Islet of Langerhans (tissue), 1 donor: Measurements from ENCODE around the gene CASQ2.
"Not testable (repeated sequence)": the region's sequence is repeated elsewhere in the genome, so short reads cannot be mapped to it uniquely, and the experiment has no call there.

Experiments
- FAIRE-seq: peaks from one replicate; lab custom pipeline; 2011; peaks lifted over from hg19 to GRCh38; lab: Jason Lieb, UNC

CASQ2 gene

DNA sequence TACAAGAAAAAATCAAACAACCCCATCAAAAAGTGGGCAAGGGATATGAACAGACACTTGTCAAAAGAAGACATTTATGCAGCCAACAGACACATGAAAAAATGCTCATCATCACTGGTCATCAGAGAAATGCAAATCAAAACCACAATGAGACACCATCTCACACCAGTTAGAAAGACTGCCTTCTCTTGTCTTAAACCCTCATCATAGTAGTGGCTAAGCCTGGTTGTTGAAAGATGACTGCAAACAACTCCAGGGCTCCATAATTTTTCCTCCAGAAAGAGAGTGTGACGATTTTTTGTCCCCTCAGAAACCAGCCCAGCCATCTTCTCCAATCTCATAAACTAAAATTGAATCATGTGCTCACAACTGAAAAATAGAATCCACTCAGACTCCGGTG lies 12.1 kb upstream of the CASQ2 start:
- not testable (repeated sequence) for FAIRE-seq

DNA sequence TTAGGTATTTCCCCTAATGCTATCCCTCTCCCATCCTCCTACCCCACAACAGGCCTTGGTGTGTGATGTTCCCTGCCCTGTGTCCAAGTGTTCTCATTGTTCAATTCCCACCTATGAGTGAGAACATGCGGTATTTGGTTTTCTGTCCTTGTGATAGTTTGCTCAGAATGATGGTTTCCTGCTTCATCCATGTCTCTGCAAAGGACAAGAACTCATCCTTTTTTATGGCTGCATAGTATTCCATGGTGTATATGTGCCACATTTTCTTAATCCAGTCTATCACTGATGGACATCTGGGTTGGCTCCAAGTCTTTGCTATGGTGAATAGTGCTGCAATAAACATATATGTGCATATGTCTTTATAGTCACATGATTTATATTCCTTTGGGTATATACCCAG lies 10.6 kb upstream of the CASQ2 start:
- FAIRE-seq = not testable (repeated sequence)

DNA sequence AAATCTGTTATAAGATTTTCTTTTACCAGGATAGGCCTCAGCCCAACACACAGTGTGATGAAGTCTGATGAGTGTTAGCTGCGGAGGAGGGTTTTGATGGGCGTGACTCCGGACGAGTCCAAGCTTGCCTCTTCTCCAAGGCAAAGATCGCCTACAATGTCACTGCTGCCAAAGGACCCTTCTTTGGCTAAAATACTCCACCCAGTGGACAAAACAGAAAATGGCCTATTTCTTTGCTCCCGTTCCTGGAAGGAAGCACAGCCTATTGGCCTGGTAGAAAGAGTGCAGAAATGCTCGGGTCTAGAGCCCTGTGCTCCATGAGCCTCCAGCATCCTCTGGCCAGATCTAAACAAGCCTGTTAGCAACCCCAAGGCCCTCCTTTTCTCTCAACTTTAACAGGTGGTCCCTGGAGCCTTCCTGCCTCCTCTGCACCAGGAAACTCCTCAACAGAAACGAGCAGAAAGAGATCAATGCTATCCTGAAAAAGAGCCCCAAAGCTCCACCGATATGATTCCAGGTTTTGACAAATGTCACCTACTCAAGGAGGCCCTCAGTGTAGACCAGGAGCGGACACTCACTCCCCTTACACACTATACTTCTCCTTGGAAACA lies 3.4 kb upstream of the CASQ2 start:
- peak; percentile 92 for FAIRE-seq

DNA sequence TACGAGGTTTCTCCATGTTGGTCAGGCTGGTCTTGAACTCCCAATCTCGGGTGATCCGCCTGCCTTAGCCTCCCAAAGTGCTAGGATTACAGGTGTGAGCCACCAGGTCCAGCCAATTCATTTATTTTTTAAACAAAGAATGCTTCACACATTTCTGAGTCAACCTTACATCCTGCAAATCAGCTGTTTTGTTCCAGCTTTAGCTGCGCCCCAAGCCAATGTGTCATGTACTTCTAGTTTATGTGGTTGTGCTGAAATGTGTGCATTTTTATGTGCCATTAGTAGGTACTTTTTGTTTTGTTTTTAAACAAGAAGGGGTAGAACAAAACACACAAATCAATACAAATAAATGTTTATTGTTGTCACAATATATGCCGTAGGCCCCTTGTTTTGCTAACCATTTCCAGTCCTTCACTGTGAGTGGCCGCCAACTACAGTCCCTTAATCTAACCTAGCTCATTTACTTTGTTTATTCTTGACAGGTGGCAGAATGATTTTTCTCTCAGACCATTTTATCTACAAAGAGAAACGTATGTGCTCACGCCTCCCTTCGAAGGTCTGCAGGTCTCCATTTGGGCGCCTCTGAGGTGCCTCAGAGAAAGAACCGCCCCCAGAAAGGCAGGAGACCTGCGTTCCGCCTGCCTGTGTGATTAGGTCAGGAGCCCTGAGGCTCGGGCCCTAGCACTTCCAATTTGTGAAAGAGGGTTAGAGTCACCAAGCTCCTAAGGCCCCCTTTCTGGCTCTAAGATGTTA lies 2.8 kb upstream of the CASQ2 start:
- FAIRE-seq = no peak

DNA sequence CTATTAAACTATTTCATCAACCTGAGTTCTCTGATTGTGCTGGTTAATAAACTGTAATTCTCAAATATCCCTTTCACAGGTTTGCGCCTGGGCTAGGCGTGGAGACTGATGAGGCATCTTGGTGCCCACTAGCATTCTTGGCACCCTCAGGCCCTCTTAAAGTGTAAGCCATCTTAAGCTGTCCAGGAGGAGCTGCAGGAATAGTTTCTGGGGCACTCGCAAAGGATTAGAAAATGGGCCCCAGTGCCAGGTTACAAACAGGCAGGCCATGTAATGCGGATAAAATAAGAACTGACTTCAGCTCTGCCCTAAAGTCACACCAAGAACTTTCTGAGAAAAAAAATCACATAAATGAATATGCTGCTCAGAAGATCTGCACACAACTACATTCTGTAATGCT lies 1.1 kb downstream of the CASQ2 start:
- FAIRE-seq = no peak

DNA sequence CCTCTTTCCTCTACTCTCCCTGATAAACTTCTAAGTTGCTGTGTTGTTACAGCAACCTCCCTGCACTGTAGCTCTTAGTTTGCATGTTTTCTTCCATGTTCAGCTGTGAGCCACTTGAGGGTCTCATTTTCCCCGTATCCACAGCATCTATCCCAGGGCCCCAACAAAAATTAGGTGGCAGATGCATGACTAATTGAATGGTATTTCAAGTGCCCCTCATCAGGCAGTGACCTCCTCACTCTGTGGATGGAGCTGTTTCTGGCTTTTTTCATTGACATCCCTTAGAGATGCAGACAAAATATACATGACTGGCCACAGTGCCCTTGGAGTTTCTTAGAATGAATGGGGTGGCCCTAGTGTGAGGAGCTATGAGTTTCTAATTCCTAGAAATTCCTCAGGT lies 3.4 kb downstream of the CASQ2 start:
- FAIRE-seq = no peak

DNA sequence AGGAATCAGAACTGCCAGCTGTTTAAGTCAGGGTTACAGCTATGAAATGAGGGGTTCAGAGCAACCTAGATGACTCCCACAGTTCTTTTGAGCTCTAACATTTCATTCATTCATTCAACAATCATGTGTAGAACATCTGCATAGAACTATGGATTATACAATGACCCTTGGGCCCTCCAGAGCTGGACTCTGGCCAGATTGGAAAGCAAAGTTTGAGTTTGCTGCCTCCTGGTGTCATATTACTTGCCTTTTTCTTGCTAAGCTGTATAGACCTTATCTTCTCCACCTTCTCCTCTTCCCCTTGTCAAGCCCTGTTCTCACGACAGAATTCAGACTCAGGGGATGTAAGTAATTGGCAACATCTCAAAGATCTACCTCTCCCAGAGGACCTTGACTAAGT lies 4.0 kb downstream of the CASQ2 start:
- FAIRE-seq = no peak

DNA sequence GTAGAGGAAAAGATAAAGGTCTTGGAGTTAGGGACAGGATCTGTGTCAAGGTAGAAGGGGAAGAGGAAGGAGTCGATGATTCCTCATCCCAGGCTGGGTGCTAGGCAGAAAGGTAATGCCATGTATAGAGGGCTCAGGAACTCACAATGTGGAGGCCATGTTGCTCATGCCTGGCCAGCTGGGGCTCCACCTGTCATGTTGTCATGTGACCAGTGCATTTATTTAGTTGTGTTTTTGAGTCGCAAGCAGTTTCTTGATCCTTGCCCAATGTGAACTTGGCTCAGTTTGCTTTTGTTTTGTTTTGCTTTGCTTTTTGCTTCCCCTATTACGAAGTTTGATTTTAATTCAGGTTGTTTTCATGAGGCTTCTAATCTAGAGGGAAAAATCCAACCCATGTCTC lies 5.7 kb downstream of the CASQ2 start:
- FAIRE-seq = no peak

DNA sequence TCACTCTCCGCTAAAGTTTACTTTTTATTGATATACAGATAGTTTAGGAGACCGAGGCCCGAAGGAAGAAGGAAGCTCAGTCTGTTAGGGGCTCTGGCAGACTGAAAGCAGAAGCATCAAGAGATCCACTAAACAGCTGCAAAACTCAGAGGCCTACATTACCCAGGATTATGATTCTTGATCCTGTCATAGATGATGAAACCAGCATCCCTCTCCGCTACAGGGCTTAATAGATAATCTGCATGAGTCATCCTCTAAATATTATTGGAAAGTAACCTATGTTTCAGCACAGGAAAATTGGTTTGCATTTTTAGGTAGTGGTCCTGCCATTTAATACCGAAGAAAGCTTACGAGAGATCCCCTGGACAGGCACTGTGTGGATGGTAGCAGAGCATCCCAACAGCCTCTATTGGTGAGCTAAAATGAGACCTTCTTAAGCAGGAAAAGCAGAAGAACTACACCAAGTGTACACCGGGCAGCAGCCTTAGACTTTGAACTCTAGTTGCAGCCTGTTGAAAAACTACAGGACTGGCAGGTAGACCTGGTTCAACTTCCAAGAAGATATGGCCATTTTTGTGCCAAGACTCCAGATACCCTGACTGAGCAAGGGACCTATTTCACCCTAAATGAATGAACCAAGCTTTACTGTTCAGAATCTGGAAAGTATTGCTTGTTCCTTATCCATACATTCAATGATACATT lies 6.8 kb downstream of the CASQ2 start:
- FAIRE-seq = no peak

DNA sequence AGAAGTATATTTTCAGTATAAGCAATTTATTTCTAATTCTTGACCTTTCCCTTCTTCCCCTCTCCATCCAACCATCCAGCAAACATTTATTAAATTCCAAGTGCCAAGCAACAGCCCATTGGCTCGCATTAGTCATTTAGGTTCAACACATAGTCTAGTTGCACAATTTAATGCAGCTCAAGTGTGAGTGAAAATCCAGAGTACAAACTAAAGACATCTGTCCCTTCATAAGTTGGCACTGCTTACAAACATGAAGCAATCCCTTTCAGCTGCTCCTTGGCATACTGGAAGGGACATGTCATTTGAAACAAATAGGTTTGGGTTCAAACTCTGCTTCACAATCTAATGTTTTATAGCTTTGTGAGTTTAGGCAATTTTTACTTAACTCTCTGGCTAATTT lies 10.7 kb downstream of the CASQ2 start:
- no peak for FAIRE-seq

DNA sequence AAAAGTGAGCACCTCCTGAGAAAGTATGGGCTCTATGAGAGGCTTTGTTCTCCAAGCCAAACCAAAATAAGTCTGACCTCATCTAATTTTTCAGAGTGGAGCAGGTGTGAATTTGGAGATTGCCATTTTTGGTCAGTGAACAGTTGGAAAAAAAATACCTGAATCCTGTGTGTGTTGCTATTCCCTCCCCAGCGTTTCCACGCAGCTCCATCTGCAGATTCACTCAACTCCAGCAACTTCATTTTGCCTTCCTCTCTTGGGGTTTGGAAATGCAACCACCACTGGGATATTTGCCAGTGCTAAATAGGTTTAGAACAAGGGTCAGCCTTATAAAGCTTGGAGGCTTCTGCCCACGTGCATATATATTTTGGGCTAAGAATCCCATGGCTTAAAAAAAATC lies 11.2 kb downstream of the CASQ2 start:
- no peak for FAIRE-seq

DNA sequence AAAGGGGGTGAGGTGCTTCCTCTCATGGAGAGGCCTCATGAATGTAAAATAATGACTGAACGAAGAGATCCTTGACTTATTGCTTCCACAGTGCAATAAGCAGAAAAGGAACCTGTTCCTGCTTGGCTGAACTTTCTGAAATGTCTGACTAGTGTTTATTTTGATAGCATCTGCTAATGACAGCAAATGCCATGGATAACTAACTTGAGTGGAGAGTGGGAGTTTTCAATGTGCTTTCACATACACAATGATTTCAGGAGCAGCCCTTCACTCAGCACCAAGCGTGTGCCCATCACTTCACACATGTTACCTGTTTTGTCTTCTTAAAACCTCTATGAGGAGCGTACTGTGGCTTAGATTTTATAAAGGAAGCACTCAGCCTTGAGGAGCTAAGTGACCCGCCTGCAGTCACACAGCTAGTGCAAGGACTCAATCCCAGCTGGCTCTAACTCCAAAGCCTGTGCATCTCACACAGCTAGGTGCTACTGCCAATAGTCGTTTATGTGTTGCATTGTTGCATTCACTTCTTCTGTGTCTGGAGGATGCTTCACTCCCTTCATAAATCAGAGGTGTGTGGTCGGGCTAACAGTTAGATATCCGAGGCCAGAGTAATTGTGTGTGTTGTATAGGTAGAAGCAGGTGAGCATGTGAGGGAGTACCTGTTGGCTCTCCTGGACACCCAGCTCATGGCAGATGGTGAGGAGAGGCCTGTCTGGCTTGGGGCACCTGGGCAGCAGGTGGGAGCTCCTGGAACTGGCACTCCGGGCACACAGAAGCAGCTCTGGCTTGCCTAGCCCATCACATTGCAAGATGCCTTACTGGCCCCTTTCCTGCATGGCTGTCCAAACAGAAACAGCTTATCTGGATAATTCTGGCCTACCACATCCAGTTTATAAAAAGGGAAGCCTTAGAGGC lies 12.8 kb downstream of the CASQ2 start:
- FAIRE-seq = no peak

DNA sequence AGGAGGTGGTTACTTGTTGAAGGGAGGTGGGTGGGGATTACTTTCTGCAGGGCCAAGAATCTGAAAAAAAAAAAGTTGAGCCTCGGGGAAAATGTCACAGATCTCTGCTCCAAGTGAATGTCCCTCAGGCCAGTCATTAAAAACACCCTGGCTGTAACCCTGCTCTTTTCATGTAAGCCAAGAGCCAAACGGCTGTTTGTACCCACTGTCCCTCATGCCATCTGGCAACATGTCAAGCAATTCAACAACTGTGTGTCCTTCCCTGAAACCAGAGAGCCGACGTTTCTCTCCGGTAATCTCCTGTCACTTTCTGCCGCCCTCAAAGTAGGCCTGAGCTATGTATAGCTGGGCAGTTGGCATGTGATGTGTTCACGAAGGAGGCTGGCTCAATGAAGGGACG lies 14.7 kb downstream of the CASQ2 start:
- FAIRE-seq = no peak

DNA sequence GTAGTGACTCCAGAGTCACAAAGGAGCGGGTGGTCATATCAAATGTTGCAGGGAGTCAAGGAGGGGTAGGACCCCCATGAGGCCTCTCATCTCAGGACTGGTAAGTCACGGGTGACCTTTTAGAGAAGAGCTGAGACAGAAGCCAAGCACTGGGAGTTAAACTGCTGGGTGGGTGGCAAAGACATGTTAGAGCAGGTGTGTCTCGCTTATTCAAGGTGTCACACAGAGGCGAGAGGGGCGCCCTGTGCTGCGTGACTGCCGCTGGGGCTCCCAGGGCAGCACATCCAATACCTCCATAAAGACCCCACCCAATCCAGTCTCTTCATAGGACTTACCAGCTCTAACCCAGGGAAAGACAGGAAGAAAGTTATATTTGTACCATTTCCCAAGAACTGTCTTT lies 15.2 kb downstream of the CASQ2 start:
- FAIRE-seq = no peak

DNA sequence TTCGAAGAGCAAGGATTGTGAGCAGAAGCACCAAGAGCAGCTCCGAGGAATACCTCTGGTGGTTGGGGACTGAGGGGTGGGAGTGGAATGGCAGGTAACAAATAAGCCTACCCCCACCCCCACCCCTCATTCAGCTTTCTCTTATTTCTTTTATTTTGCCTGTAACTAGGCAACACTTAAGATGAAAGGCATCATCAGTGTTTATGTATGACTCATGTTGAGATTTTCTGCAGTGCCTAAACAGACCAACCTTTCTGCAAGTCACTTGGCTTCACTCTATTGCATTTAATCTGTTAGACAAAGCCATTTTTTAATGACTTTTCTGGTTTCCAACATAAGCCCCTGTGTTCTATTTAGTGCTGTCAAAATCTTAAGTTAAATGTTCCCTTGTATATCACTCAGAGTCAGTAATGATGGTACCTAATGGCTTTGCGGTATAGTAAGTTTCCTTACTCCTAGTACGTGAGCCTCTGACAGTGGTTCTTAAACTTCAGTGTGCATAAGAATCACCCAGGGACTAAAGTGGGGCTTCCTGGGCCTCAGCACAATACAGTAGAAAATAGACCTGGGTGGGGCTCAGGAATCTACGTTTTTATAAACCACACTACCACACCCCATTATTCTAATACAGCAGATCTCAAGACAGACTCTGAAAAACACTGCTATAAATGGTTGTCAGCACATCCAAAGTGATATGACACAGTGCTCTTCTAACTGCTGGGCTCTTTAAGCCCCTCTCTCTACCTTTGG lies 19.9 kb downstream of the CASQ2 start:
- FAIRE-seq = no peak

DNA sequence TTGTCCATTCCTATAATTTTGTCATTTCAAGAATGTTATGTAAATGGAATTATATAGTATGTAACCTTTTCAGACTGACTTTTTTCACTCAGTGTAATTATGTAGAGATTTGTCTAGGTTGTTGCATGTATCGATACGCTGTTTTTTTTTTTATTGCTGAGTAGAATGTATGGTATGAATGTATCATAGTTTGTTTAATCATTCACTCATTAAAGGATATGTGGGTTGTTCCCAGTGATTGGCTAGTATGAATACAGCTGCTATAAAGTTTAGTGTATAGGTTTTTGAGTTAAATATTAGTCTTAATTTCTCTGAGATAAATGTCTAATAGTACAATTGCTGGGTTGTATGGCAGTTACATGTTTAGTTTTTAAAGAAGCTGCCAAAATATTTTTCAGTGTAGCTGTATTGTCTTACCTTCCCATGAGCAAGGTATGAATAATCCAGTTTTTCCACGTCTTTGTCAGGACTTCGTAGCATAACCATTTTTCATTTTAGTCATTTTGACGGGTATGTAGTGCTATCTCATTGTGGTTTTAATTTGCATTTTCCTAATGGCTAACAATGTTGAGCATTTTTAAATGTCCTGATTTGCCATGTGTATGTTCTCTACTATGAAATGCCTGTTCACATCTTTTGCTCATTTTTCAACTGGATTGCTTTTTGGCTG lies 22.4 kb downstream of the CASQ2 start:
- FAIRE-seq = no peak

DNA sequence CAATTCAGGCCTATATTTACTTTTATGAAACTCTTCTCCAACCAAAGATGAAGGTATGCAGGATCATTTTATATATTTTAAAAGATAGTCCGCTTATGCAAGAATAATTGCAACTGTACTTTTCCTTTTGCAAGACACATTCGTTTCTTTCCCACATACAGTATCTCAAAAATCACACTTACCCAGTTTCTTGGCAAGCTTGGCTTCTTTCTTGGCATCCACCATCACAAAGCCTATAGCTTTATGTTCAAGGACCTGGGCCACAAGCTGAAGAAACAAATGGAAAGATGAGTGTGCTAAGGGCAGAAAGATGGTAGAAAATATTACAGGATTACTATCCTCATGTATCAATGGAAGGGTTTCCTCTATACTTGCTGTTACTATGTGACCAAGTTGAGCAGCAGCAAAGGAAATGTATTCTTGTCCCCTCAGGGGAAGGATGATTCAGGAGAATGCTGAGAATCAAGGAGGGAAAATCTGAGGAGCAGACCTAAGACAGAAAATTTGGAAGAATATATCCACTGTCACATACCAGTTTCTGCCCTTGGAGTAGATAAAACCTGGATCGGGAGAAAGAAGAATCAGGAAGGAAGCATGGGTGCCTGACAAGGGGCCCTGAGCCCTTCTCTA lies 23.8 kb downstream of the CASQ2 start:
- FAIRE-seq = no peak

DNA sequence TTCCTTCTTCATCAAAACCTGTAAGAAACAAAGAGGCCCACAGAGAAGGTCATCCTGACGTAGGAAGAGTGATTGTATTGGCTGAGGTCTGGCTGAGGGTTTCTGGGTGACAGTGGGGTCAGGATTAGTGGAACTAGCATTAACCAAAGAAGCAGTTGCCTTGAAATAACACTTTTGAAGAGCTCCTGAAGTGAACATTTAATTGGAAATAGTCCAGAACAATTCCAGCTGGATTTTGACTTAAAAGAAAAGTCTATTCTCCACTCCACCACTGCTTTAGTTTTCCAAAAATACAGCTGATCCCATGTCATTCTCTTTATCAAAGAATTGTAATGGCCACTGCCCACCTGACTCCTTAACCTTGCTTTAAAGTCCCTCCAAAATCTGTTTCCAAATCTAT lies 27.7 kb downstream of the CASQ2 start:
- no peak for FAIRE-seq

DNA sequence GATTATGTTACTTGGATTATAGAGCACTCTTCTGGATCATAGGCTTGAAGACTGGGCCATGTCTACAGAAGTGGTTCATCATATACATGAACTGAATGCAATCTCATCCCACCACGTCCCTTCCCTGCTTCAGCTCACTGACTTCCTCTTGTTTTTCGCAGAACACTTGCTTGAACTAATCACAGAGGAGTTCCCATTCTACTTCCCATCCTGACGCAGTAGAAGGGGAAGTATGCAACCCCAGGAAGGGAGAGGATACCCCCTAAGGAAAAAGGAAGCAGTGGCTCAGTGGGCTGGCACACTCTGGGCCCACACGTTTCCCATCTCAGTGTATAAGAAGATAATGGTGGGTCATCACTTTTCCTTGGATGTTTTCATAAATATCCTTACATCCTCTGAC lies 36.2 kb downstream of the CASQ2 start:
- FAIRE-seq = no peak

DNA sequence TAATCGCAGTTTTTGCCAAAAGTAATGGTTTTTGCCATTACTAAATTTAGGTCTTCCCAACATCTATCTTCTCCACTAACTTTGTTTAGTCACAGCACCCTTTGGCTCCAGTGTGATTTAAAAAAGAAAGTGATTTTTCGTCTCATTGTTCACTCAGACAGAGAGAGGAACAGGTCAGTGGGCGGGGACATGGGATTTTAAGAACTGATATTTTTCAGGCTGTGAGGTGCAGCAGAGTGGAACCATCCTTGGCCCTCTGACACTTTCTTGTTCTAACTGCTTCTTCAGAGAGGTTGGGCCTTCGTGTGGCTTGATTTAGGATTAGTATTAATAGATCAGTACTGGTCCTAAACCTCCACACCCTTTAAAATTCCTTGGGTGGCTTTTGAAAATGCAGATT lies 38.8 kb downstream of the CASQ2 start:
- FAIRE-seq = no peak

DNA sequence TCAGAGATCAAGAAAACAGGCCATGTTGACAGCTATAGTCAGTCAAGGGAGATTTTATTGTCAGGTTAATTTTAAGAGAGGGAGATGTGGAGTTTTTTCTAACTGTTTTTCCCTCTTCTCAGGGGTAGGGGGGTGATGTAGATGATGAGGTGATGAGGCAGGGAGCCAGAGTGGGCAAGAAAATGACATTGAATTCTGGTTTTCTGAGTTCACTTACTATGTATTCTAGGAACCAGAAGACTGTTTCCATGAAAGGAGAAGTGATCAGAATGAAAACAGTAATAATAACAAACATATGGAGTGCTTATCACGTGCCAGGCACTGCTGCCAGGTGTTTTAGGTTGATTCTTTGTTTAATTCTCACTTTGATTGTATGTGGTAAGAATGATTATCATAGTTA lies 40.2 kb downstream of the CASQ2 start:
- no peak for FAIRE-seq
